K562 (cell line): ENCODE data around the gene HKDC1. TPM values are rescaled to one million over a fixed set of nuclear protein-coding genes. Genes with fewer than 3 reads are reported as not detected.
A peak's percentile ranks its signal among the peaks of the same experiment; 100 is the strongest.

Experiments
- ATAC-seq: fragments of 200-7000 bp; cut with Tn5 transposase; 3 replicates; pipeline ENCODE4 v1.9.1; 2020; ENCODE audit warnings: moderate library complexity
- BruUV-seq: library from RNA; stranded (reverse); fragments of 400-500 nt; replicated peaks from 2 replicates; lab custom pipeline; 2021; lab: Mats Ljungman, UMichigan
- CTCF ChIA-PET: fragments of 300-600 bp; formaldehyde crosslinking; extraction: SDS; loops from one replicate; lab custom pipeline; 2021; ENCODE audit warnings: low intra/inter-chr PET ratio; lab: Yijun Ruan, JAX
- POLR2A ChIA-PET: fragments of 300-600, 350-650 bp; sonication (Branson Sonifier 250); formaldehyde crosslinking; extraction: SDS; loops from one replicate; lab custom pipeline; 2021; ENCODE audit warnings: antibody characterized with exemption, inconsistent platforms; lab: Yijun Ruan, JAX
- DNase-seq, 4 experiments: peaks; one replicate each; pipeline versions ENCODE4 v3.0.0 to v3.0.0-alpha.2; 2011 to 2018; ENCODE audit warnings: low spot score in 3 of 4, mixed read lengths in 3 of 4; ENCODE audit errors: extremely low read depth in 1 of 4
- FAIRE-seq: peaks from 2 replicates; lab custom pipeline; 2011; peaks lifted over from hg19 to GRCh38; lab: Jason Lieb, UNC
- H2AFZ ChIP-seq: 2 replicates; pipeline ENCODE4 v1.6.0; 2011; ENCODE audit warnings: low read depth, low read length, control low read depth, inconsistent platforms
- H3K27ac ChIP-seq: fragments of 200-600 bp; 3 replicates; pipeline ENCODE4 v1.8.0; 2011; ENCODE audit warnings: low read depth, mild to moderate bottlenecking, control low read depth, inconsistent platforms, low read length, moderate library complexity, mixed read lengths; ENCODE audit errors: extremely low read depth
- H3K27me3 ChIP-seq, 2 experiments: fragments of 300-600 bp in 1 of 2; 2 replicates in 1 of 2; 3 replicates in 1 of 2; pipeline versions ENCODE4 v1.6.0 to v1.8.0; 2011; ENCODE audit warnings: inconsistent platforms in 2 of 2, low read length in 2 of 2, mild to moderate bottlenecking in 1 of 2, mixed read lengths in 1 of 2, moderate library complexity in 1 of 2; ENCODE audit not compliant: control insufficient read depth in 2 of 2, insufficient read depth in 2 of 2
- H3K36me3 ChIP-seq: fragments of 300-600 bp; 3 replicates; pipeline ENCODE4 v1.8.0; 2011; ENCODE audit warnings: mild to moderate bottlenecking, low read length, inconsistent platforms; ENCODE audit not compliant: control insufficient read depth, insufficient read depth
- H3K4me1 ChIP-seq, 2 experiments: fragments of 200-600 bp in 1 of 2; replicated peaks in 1 of 2; 2 replicates in 1 of 2; 3 replicates in 1 of 2; pipeline versions ENCODE4 v1.5.1 to v1.8.0; 2011; ENCODE audit warnings: inconsistent platforms in 2 of 2, low read length in 2 of 2, mild to moderate bottlenecking in 1 of 2, mixed read lengths in 1 of 2, moderate library complexity in 1 of 2; ENCODE audit not compliant: control insufficient read depth in 2 of 2, insufficient read depth in 2 of 2
- H3K4me2 ChIP-seq: 2 replicates; pipeline ENCODE4 v1.6.1; 2011; ENCODE audit warnings: low read length, control low read depth, inconsistent platforms, mixed read lengths; ENCODE audit not compliant: insufficient read depth
- H3K4me3 ChIP-seq: fragments of 200-600 bp; sonication (generic), shearing (Covaris generic); 2 replicates; pipeline ENCODE4 v1.5.1; 2016; ENCODE audit warnings: control low read depth, inconsistent platforms
- H3K79me2 ChIP-seq: fragments of 200-600 bp; 3 replicates; pipeline ENCODE4 v1.8.0; 2011; ENCODE audit warnings: low read length, inconsistent platforms; ENCODE audit not compliant: control insufficient read depth, insufficient read depth
- H3K9ac ChIP-seq, 2 experiments: 2 replicates each; pipeline versions ENCODE4 v1.6.0 to v1.6.1; 2011; ENCODE audit warnings: low read depth in 2 of 2, low read length in 2 of 2, control low read depth in 1 of 2, inconsistent platforms in 1 of 2, mild to moderate bottlenecking in 1 of 2, mixed read lengths in 1 of 2; ENCODE audit not compliant: insufficient read depth in 1 of 2
- H3K9me1 ChIP-seq: one replicate; pipeline ENCODE4 v1.6.0; 2011; ENCODE audit warnings: inconsistent platforms, mild to moderate bottlenecking, low read length, moderate library complexity; ENCODE audit not compliant: control insufficient read depth, insufficient read depth
- H3K9me3 ChIP-seq: replicated peaks from 2 replicates; pipeline ENCODE4 v1.5.1; 2011; ENCODE audit warnings: low read depth, low read length, inconsistent platforms; ENCODE audit not compliant: control insufficient read depth, insufficient read depth
- H4K20me1 ChIP-seq: replicated peaks from 2 replicates; pipeline ENCODE4 v1.6.1; 2011; ENCODE audit warnings: low read length, inconsistent platforms, mixed read lengths; ENCODE audit not compliant: control insufficient read depth, insufficient read depth
- ARID1B ChIP-seq: fragments of 450-650 bp; IDR thresholded peaks from 2 replicates; pipeline ENCODE4 v1.6.1; 2016; ENCODE audit warnings: antibody characterized with exemption, mild to moderate bottlenecking, inconsistent platforms
- DPF2 ChIP-seq: fragments of 450-650 bp; IDR thresholded peaks from 2 replicates; pipeline ENCODE4 v1.6.1; 2016
- KLF1 ChIP-seq: fragments of 450-650 bp; IDR thresholded peaks from 2 replicates; pipeline ENCODE4 v1.6.1; 2016; ENCODE audit warnings: missing genetic modification characterization, missing compliant biosample characterization
- MAFG ChIP-seq: fragments of 450-650 bp; conservative IDR thresholded peaks from 2 replicates; pipeline ENCODE4 v1.6.1; 2016; ENCODE audit warnings: missing genetic modification characterization, missing compliant biosample characterization
- SAP30 ChIP-seq: fragments of 200-600 bp; sonication (generic); IDR thresholded peaks from 2 replicates; pipeline ENCODE4 v1.6.1; 2012; ENCODE audit warnings: borderline replicate concordance, low read depth, mild to moderate bottlenecking, moderate library complexity, low read length, control low read depth, inconsistent platforms; ENCODE audit not compliant: insufficient read depth, poor library complexity, severe bottlenecking
- SETDB1 ChIP-seq: IDR thresholded peaks from one replicate; pipeline ENCODE4 v1.6.1; 2012; ENCODE audit warnings: low read length, control low read depth, inconsistent platforms
- ZBTB33 ChIP-seq: sonication (generic); formaldehyde crosslinking; IDR thresholded peaks from 2 replicates; pipeline ENCODE4 v1.8.1; 2023; ENCODE audit warnings: mild to moderate bottlenecking, missing genetic modification reagents
- ZNF184 ChIP-seq: sonication (generic); formaldehyde crosslinking; IDR thresholded peaks from 2 replicates; pipeline ENCODE4 v1.5.0; 2020; ENCODE audit warnings: missing genetic modification reagents
- ZNF274 ChIP-seq: IDR thresholded peaks from 2 replicates; pipeline ENCODE4 v1.6.1; 2011; ENCODE audit warnings: low read depth, mild to moderate bottlenecking, low read length, moderate library complexity, borderline replicate concordance
- ZNF589 ChIP-seq: fragments of 200-800 bp; sonication (Bioruptor generic); IDR thresholded peaks from 2 replicates; pipeline ENCODE4 v1.6.1; 2016; ENCODE audit warnings: low read depth, missing genetic modification characterization, missing compliant biosample characterization
- WGBS: fragments of 100-300 bp; shearing (Covaris generic); methylation state at CpG from one replicate; pipeline ENCODE4 v1.1.6; 2016; ENCODE audit warnings: low coverage, mixed read lengths; ENCODE audit not compliant: insufficient coverage; ENCODE audit errors: missing lambda C conversion rate; 5-methylcytosine and 5-hydroxymethylcytosine counted together
- in situ Hi-C: fragments of 300-500 bp; cut with MboI; formaldehyde crosslinking; loops from 4 replicates; pipeline ENCODE4 v1.15.0; 2018; ENCODE audit warnings: inconsistent platforms, mixed read lengths
- intact Hi-C: fragments of 100-400 bp; cut with micrococcal nuclease; formaldehyde crosslinking; loops from 2 replicates; pipeline ENCODE4 v1.14.2; 2022
- polyA plus RNA-seq, 8 experiments: library from polyadenylated mRNA; depleted of rRNA in 4 of 8; stranded (reverse) in 5 of 8; unstranded in 3 of 8; fragments of >200 nt; fragmentation: Nextera tagmentation in 2 of 8; fragmentation: Illumina TruSeq in 1 of 8; extraction: Ambion mirVana in 2 of 8; extraction: Trizol in 1 of 8; gene quantifications; 2 replicates each; pipeline versions ENCODE4 v1.2.1 to v1.2.3, GENCODE V29; 2011 to 2014; ENCODE audit warnings: inconsistent platforms in 1 of 8, missing spikeins in 1 of 8
- total RNA-seq, 7 experiments: library from RNA; depleted of rRNA in 6 of 7; stranded (reverse); fragments of >200 nt in 6 of 7; fragmentation: Illumina TruSeq in 2 of 7; extraction: Trizol in 2 of 7; gene quantifications; 2 replicates each; pipeline versions ENCODE4 v1.2.1 to v1.2.3, GENCODE V29; 2011 to 2021; ENCODE audit warnings: low replicate concordance in 1 of 7
- TF ChIP-seq, protein P1 (sequence below): fragments of 250-450 bp; sonication (Bioruptor Pico); IDR thresholded peaks from 2 replicates; pipeline ENCODE4 v1.8.0; 2021; ENCODE audit warnings: borderline replicate concordance, mild to moderate bottlenecking, moderate library complexity; ENCODE audit not compliant: poor library complexity, severe bottlenecking
- TF ChIP-seq, protein P2 (sequence below): IDR thresholded peaks from 2 replicates; pipeline ENCODE4 v1.6.1; 2014; ENCODE audit warnings: antibody characterized with exemption
- TF ChIP-seq, protein P3 (sequence below): fragments of 250-450 bp; sonication (Bioruptor Pico); IDR thresholded peaks from 2 replicates; pipeline ENCODE4 v1.5.1; 2021; ENCODE audit warnings: mild to moderate bottlenecking

The HKDC1 gene
- total and polyA plus RNA-seq, 9 of the 15 experiments (the other 6 are each of a cell fraction or from before 2014, with no cell fraction given) = 0.04 to 0.22 (median 0.11) TPM; not detected in 5

GRCh38 chr10:69224862-69225657 lies 4.9 kb downstream of the HKDC1 start (continued):
- TF ChIP-seq ZNF184 (CRISPR knock-in tag) (no peak), MAFG (tag) (peak; percentile 56)
- TF ChIP-seq, protein P1, sequence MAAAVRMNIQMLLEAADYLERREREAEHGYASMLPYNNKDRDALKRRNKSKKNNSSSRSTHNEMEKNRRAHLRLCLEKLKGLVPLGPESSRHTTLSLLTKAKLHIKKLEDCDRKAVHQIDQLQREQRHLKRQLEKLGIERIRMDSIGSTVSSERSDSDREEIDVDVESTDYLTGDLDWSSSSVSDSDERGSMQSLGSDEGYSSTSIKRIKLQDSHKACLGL = no peak

- no peak for DNase-seq
- Histone ChIP-seq H2AFZ (no peak overlapping the region), H3K4me3 (no peak overlapping the region), H3K27me3 (no peaks in the 10 kb centered on the region), H3K4me2 (no peak overlapping the region), H3K27ac (no peak overlapping the region), H3K4me1 (peaks cover 17 to 36% of the 10 kb centered on the region in 2 experiments), H3K9ac (peak overlapping the region in 1 of 2 experiments; percentile 3; a peak in 1 of 4 replicates), H4K20me1 (no peaks in the 10 kb centered on the region), H3K79me2 (no peaks in the 10 kb centered on the region), H3K9me1 (no peaks in the 10 kb centered on the region), H3K9me3 (no peaks in the 10 kb centered on the region), H3K36me3 (no peaks in the 10 kb centered on the region)
- TF ChIP-seq SETDB1 (no peak), DPF2 (no peak), ZNF589 (CRISPR knock-in tag) (no peak), SAP30 (no peak), KLF1 (tag) (no peak), ZBTB33 (CRISPR knock-in tag) (no peak), ZNF274 (no peak), ARID1B (no peak)
- TF ChIP-seq, protein P2, sequence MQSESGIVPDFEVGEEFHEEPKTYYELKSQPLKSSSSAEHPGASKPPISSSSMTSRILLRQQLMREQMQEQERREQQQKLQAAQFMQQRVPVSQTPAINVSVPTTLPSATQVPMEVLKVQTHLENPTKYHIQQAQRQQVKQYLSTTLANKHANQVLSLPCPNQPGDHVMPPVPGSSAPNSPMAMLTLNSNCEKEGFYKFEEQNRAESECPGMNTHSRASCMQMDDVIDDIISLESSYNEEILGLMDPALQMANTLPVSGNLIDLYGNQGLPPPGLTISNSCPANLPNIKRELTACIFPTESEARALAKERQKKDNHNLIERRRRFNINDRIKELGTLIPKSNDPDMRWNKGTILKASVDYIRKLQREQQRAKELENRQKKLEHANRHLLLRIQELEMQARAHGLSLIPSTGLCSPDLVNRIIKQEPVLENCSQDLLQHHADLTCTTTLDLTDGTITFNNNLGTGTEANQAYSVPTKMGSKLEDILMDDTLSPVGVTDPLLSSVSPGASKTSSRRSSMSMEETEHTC = no peak
- TF ChIP-seq, protein P3, sequence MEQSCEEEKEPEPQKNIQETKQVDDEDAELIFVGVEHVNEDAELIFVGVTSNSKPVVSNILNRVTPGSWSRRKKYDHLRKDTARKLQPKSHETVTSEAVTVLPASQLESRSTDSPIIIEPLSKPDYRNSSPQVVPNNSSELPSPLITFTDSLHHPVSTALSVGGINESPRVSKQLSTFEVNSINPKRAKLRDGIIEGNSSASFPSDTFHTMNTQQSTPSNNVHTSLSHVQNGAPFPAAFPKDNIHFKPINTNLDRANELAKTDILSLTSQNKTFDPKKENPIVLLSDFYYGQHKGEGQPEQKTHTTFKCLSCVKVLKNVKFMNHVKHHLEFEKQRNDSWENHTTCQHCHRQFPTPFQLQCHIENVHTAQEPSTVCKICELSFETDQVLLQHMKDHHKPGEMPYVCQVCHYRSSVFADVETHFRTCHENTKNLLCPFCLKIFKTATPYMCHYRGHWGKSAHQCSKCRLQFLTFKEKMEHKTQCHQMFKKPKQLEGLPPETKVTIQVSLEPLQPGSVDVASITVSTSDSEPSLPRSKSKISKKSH (CRISPR knock-in tag) = no peak
- WGBS = 48% methylated on average over 10 of the region's 10 CpGs
- FAIRE-seq = no peak
- ChIA-PET POLR2A (interaction anchor here (0.6 to 1.2 kb wide), 4 partner anchors 9 to 192 kb away, joined by 3 to 5 read pairs (median 4); no protein-coding TSS in a partner anchor), CTCF (no interaction called here)
- no TSS peak for BruUV-seq
- ATAC-seq = no peak
- in situ Hi-C loops (loop anchor here (25.0 kb wide), 1 partner anchor 412 kb away; the partner anchor contains the start of gene FAM241B), intact Hi-C loops (no loop called here)
These were observed 5.5 kb downstream of the HKDC1 start for GRCh38 chr10:69225681-69226080.
